ENCODE results near the gene MPG.

DNA sequence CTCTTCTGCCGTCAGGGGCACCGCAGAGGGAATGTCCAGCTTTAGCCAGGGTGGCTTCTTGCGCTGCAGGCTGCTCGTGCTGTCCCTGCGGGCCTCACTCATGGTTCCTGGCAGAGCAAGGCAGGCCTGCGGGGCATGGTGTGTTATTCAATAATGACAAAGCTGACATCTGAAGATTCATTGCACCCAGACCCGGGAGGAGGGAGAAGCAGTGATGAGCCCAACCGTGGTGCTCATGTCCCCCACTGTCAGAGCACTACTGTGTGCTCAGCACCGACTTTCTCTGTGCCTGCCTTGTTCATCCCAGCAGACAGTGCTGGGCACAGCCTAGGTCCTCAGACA, 13.1 kb upstream of the MPG start:
- TF ChIP-seq CTCF (conservative IDR thresholded peaks at IDR 0.05 in 1 of 2, IDR thresholded peaks at IDR 0.05 in 1 of 2; ENCODE audit: extremely low read depth in 1 of 2, insufficient read depth in 1 of 2, low read depth in 1 of 2, low read length in 2 of 2) (no peak), EZH2 (IDR thresholded peaks at IDR 0.05; ENCODE audit: borderline replicate concordance, low read length) (no peak)
